HG03103 (cell line): ENCODE results near the gene PHTF1.

ENCODE experiments used
- ATAC-seq: cut with Tn5 transposase; IDR thresholded peaks from one replicate; pipeline ENCODE4 v1.9.1; 2021; ENCODE audit warnings: low read depth; ENCODE audit not compliant: unreplicated experiment

PHTF1 gene

GRCh38 chr1:113759333-113760101, at the start of gene PHTF1:
TSS of gene PHTF1 (minus strand) at chr1:113759486. CDS start at chr1:113758703, 783 bp downstream.
- peak; percentile 78 for ATAC-seq

GRCh38 chr1:113808450-113809195, 49.3 kb upstream of the PHTF1 start:
- no peak for ATAC-seq

GRCh38 chr1:113805639-113806038, 46.4 kb upstream of the PHTF1 start:
- ATAC-seq, result no peak

GRCh38 chr1:113805256-113805531, 45.9 kb upstream of the PHTF1 start:
- ATAC-seq, result no peak

GRCh38 chr1:113804421-113805255, 45.4 kb upstream of the PHTF1 start:
- ATAC-seq, result no peak

- ATAC-seq, result no peak
These were observed 43.2 kb upstream of the PHTF1 start for GRCh38 chr1:113802367-113803007.

- ATAC-seq, result no peak
These were observed 41.2 kb upstream of the PHTF1 start for GRCh38 chr1:113800487-113800886.

- no peak for ATAC-seq
These were observed 38.2 kb upstream of the PHTF1 start for GRCh38 chr1:113797472-113797871.

- ATAC-seq, result no peak
These were observed 34.9 kb upstream of the PHTF1 start for GRCh38 chr1:113793878-113794834.

- ATAC-seq, result no peak
These were observed 33.7 kb upstream of the PHTF1 start for GRCh38 chr1:113792986-113793385.

GRCh38 chr1:113792471-113792870, 33.2 kb upstream of the PHTF1 start:
- peak; percentile 61 for ATAC-seq

GRCh38 chr1:113788802-113789201, 29.5 kb upstream of the PHTF1 start:
- ATAC-seq, result no peak

GRCh38 chr1:113787663-113788062, 28.4 kb upstream of the PHTF1 start:
- ATAC-seq, result no peak

- ATAC-seq, result no peak
These were observed 26.8 kb upstream of the PHTF1 start for GRCh38 chr1:113786069-113786468.

GRCh38 chr1:113784104-113784779, 25.0 kb upstream of the PHTF1 start:
- ATAC-seq, result peak; percentile 60

- ATAC-seq, result peak; percentile 82
These were observed 24.2 kb upstream of the PHTF1 start for GRCh38 chr1:113783254-113784103.

GRCh38 chr1:113782406-113782805, 23.1 kb upstream of the PHTF1 start:
- ATAC-seq, result no peak
